K562 (cell line): ENCODE results near the gene SCN1B. TPM values are rescaled to one million over a fixed set of nuclear protein-coding genes. Genes with fewer than 3 reads are reported as not detected.

Experiments used
- BRD9 ChIP-seq: fragments of 450-650 bp; IDR thresholded peaks from 2 replicates; pipeline ENCODE4 v1.6.1; 2018; ENCODE audit warnings: low read depth; ENCODE audit not compliant: partially characterized antibody
- E2F6 ChIP-seq, 2 experiments: IDR thresholded peaks; 2 replicates each; pipeline ENCODE4 v1.6.1; 2011; ENCODE audit warnings: borderline replicate concordance in 1 of 2, control low read depth in 1 of 2, low read depth in 1 of 2, low read length in 1 of 2, mild to moderate bottlenecking in 1 of 2, mixed read lengths in 1 of 2, moderate library complexity in 1 of 2; ENCODE audit not compliant: insufficient read depth in 1 of 2, insufficient read length in 1 of 2, poor library complexity in 1 of 2, severe bottlenecking in 1 of 2; ENCODE audit errors: extremely low read depth in 1 of 2
- HCFC1 ChIP-seq: IDR thresholded peaks from 2 replicates; pipeline ENCODE4 v1.6.1; 2012; ENCODE audit warnings: low read depth, low read length, improper control_type of control experiment
- HMG20B ChIP-seq: fragments of 250-450 bp; sonication (Bioruptor Pico); IDR thresholded peaks from 2 replicates; pipeline ENCODE4 v1.5.0; 2021; ENCODE audit warnings: mild to moderate bottlenecking
- HNRNPUL1 ChIP-seq: fragments of 200-400 bp; formaldehyde crosslinking; IDR thresholded peaks from 2 replicates; pipeline ENCODE4 v1.6.1; 2017; ENCODE audit warnings: low read length
- HOXB6 ChIP-seq: fragments of 250-450 bp; sonication (Bioruptor Pico); IDR thresholded peaks from 2 replicates; pipeline ENCODE4 v1.5.1; 2022; ENCODE audit warnings: mild to moderate bottlenecking, borderline replicate concordance
- KAT2B ChIP-seq: IDR thresholded peaks from one replicate; pipeline ENCODE4 v1.6.1; 2012; ENCODE audit warnings: low read depth, mild to moderate bottlenecking, control low read depth, inconsistent platforms, low read length, moderate library complexity
- KLF16 ChIP-seq: IDR thresholded peaks from 2 replicates; pipeline ENCODE4 v1.6.1; 2016; ENCODE audit warnings: antibody characterized with exemption
- MYC ChIP-seq, 2 experiments: fragments of 250-450 bp in 1 of 2; sonication (Bioruptor Pico) in 1 of 2; IDR thresholded peaks; 2 replicates each; pipeline versions ENCODE4 v1.5.1 to v1.6.1; 2012 to 2021; ENCODE audit warnings: low read depth in 2 of 2, borderline replicate concordance in 1 of 2, improper control_type of control experiment in 1 of 2, low read length in 1 of 2, mild to moderate bottlenecking in 1 of 2, moderate library complexity in 1 of 2
- NCOA1 ChIP-seq: fragments of 450-650 bp; IDR thresholded peaks from 2 replicates; pipeline ENCODE4 v1.6.1; 2016; ENCODE audit warnings: low read depth
- PHF8 ChIP-seq: fragments of 200-600 bp; sonication (generic); IDR thresholded peaks from 2 replicates; pipeline ENCODE4 v1.6.1; 2012; ENCODE audit warnings: mixed run types, mild to moderate bottlenecking, inconsistent platforms, low read length, moderate library complexity, borderline replicate concordance
- POLR2A ChIP-seq: fragments of 450-650 bp; conservative IDR thresholded peaks from 2 replicates; pipeline ENCODE4 v1.6.1; 2016
- TARDBP ChIP-seq: fragments of 450-650 bp; IDR thresholded peaks from 2 replicates; pipeline ENCODE4 v1.6.1; 2016
- YY1 ChIP-seq, 3 experiments: IDR thresholded peaks; 2 replicates each; pipeline ENCODE4 v1.6.1; 2011; ENCODE audit warnings: low read length in 2 of 3, mild to moderate bottlenecking in 2 of 3, moderate library complexity in 2 of 3, borderline replicate concordance in 1 of 3, control low read depth in 1 of 3, low read depth in 1 of 3; ENCODE audit not compliant: insufficient read depth in 3 of 3, insufficient replicate concordance in 2 of 3, control insufficient read depth in 1 of 3, insufficient read length in 1 of 3; ENCODE audit errors: extremely low read depth in 1 of 3
- ZBTB33 ChIP-seq: sonication (generic); formaldehyde crosslinking; IDR thresholded peaks from 2 replicates; pipeline ENCODE4 v1.8.1; 2023; ENCODE audit warnings: mild to moderate bottlenecking, missing genetic modification reagents
- ZHX1 ChIP-seq: fragments of 150-350 bp; conservative IDR thresholded peaks from 2 replicates; pipeline ENCODE4 v1.6.1; 2014; ENCODE audit warnings: low read length
- polyA plus RNA-seq, 8 experiments: library from polyadenylated mRNA; depleted of rRNA in 4 of 8; stranded (reverse) in 5 of 8; unstranded in 3 of 8; fragments of >200 nt; fragmentation: Nextera tagmentation in 2 of 8; fragmentation: Illumina TruSeq in 1 of 8; extraction: Ambion mirVana in 2 of 8; extraction: Trizol in 1 of 8; gene quantifications; 2 replicates each; pipeline versions ENCODE4 v1.2.1 to v1.2.3, GENCODE V29; 2011 to 2014; ENCODE audit warnings: inconsistent platforms in 1 of 8, missing spikeins in 1 of 8
- total RNA-seq, 7 experiments: library from RNA; depleted of rRNA in 6 of 7; stranded (reverse); fragments of >200 nt in 6 of 7; fragmentation: Illumina TruSeq in 2 of 7; extraction: Trizol in 2 of 7; gene quantifications; 2 replicates each; pipeline versions ENCODE4 v1.2.1 to v1.2.3, GENCODE V29; 2011 to 2021; ENCODE audit warnings: low replicate concordance in 1 of 7
- TF ChIP-seq, protein P1 (sequence below): fragments of 250-450 bp; sonication (Bioruptor Pico); IDR thresholded peaks from 2 replicates; pipeline ENCODE4 v1.8.0; 2022; ENCODE audit warnings: moderate library complexity, mild to moderate bottlenecking, inconsistent platforms
- TF ChIP-seq, protein P2 (sequence below): IDR thresholded peaks from 2 replicates; pipeline ENCODE4 v1.6.1; 2014; ENCODE audit warnings: antibody characterized with exemption

SCN1B gene
- total and polyA plus RNA-seq, 9 of the 15 experiments (the other 6 are each of a cell fraction or from before 2014, with no cell fraction given), result 0.03 to 2.5 (median 0.91) TPM

DNA sequence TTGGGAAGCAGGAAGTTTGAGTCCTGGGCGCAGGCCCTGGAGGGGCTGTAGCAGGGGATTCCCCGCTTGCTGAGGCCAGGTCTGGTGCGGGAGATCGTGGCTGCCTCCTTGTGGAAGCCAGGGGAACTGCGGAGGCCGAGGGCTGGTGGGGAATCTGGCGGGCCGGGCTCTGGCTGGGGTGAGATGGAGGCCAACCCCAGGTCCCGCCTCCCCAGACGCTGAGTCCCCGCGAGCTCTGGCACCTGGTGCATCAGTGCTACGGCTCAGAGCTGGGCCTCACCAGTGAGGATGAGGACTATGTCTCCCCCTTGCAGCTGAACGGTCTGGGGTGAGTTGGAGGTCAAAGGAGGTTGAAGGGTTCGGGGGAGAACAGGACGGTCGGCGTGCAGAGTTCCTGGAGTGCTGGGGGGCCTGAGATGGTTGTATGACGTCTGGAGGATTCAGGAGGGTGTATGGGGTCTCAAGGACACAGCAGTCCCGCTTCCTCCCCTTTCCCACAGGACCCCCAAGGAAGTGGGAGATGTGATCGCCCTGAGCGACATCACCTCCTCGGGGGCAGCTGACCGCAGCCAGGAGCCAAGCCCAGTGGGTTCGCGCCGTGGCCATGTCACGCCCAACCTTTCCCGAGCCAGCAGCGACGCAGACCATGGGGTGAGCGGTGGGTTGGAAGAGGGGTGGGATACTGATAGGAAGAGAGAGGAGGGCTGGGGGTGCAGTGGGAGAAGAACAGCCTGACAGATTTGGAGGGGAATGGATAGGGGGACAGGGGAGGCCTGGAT, 17.0 kb upstream of the SCN1B start (continued):
- TF ChIP-seq ZBTB33 (CRISPR knock-in tag), result peak; percentile 90
- TF ChIP-seq TARDBP, result 0 out of 2 replicates have a peak, but pooled peaks have one; percentile 34
- peak; percentile 27; the same call in 1 of the 2 replicates for TF ChIP-seq HCFC1
- no peak for TF ChIP-seq NCOA1
- TF ChIP-seq KLF16, result peak; percentile 48; the same call in 1 of the 2 replicates
- no peak for TF ChIP-seq ZHX1
- peak in 1 of 3 experiments; percentile 41 for TF ChIP-seq YY1 (IDR thresholded peaks at IDR 0.05; ENCODE audit: borderline replicate concordance in 1 of 3, control insufficient read depth in 1 of 3, extremely low read depth in 1 of 3, insufficient read depth in 3 of 3, insufficient read length in 1 of 3, insufficient replicate concordance in 2 of 3, low read depth in 1 of 3, low read length in 2 of 3)
- peak in 1 of 2 experiments; percentile 14 for TF ChIP-seq E2F6 (IDR thresholded peaks at IDR 0.05; ENCODE audit: borderline replicate concordance in 1 of 2, extremely low read depth in 1 of 2, insufficient read depth in 1 of 2, insufficient read length in 1 of 2, low read depth in 1 of 2, low read length in 1 of 2, poor library complexity in 1 of 2, severe bottlenecking in 1 of 2)
- TF ChIP-seq, protein P1, sequence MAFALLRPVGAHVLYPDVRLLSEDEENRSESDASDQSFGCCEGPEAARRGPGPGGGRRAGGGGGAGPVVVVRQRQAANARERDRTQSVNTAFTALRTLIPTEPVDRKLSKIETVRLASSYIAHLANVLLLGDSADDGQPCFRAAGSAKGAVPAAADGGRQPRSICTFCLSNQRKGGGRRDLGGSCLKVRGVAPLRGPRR (CRISPR knock-in tag), result no peak
- no peak for TF ChIP-seq HOXB6 (CRISPR knock-in tag)
- no peak for TF ChIP-seq HNRNPUL1
- no peak for TF ChIP-seq KAT2B
- no peak for TF ChIP-seq PHF8
- no peak for TF ChIP-seq HMG20B
- peak; percentile 31; the same call in 1 of the 2 replicates for TF ChIP-seq MYC (IDR thresholded peaks at IDR 0.05; ENCODE audit: low read depth, low read length)
- TF ChIP-seq MYC (CRISPR knock-in tag; IDR thresholded peaks at IDR 0.05; ENCODE audit: borderline replicate concordance, low read depth), result no peak
- TF ChIP-seq, protein P2, sequence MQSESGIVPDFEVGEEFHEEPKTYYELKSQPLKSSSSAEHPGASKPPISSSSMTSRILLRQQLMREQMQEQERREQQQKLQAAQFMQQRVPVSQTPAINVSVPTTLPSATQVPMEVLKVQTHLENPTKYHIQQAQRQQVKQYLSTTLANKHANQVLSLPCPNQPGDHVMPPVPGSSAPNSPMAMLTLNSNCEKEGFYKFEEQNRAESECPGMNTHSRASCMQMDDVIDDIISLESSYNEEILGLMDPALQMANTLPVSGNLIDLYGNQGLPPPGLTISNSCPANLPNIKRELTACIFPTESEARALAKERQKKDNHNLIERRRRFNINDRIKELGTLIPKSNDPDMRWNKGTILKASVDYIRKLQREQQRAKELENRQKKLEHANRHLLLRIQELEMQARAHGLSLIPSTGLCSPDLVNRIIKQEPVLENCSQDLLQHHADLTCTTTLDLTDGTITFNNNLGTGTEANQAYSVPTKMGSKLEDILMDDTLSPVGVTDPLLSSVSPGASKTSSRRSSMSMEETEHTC, result no peak
- no peak for TF ChIP-seq BRD9
- TF ChIP-seq POLR2A, result 0 out of 2 replicates have a peak, but pooled peaks have one; percentile 37
